ENCODE data around the gene FBLIM1.
"Not testable (repeated sequence)": the region's sequence is repeated elsewhere in the genome, so short reads cannot be mapped to it uniquely, and the experiment has no call there.

FBLIM1 gene

GRCh38 chr1:15799928-15800835, 41.6 kb downstream of the FBLIM1 start:
- Mint-ChIP-seq H3K27me3 (peaks cover 24% of the 10 kb centered on the region), H3K9me3 (no peaks in the 10 kb centered on the region), H3K27ac (no peak overlapping the region), H3K4me1 (peaks cover 19% of the 10 kb centered on the region), H3K4me3 (no peak overlapping the region)
- ATAC-seq, result no peak
- DNase-seq, result no peak

- Mint-ChIP-seq H3K4me3 (no peak overlapping the region), H3K27ac (no peak overlapping the region), H3K27me3 (peaks cover 24% of the 10 kb centered on the region), H3K4me1 (peaks cover 19% of the 10 kb centered on the region), H3K9me3 (no peaks in the 10 kb centered on the region)
- ATAC-seq, result no peak
- no peak for DNase-seq
Observed at GRCh38 chr1:15802234-15802965, 43.8 kb downstream of the FBLIM1 start.

DNA sequence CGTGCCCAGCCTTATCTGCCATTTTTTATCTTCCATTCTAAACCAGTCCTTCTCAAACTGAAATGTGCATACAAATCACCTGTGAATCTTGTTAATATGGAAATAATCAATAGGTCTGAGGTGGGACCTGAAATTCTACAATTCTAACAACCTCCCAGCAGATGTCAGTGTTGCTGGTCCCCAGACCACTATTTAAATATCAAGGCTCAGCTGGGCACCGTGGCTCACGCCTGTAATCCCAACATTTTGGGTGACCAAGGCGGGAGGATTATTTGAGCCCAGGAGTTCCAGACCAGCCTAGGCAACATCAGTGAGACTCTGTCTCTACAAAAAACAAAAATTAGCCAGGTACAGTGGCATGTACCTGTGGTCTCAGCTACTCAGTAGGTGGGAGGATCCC, 44.8 kb downstream of the FBLIM1 start:
- H3K9me3 Mint-ChIP-seq, result no peaks in the 10 kb centered on the region
- ATAC-seq (peak; percentile 60), DNase-seq (peak; percentile 8 to 17)
- H3K27ac Mint-ChIP-seq, result no peak overlapping the region
- no peak overlapping the region for H3K4me3 Mint-ChIP-seq
- H3K4me1 Mint-ChIP-seq, result peaks cover 19% of the 10 kb centered on the region
- peaks cover 24% of the 10 kb centered on the region for H3K27me3 Mint-ChIP-seq

- DNase-seq (no peak), ATAC-seq (no peak)
- Mint-ChIP-seq H3K27ac (no peak overlapping the region), H3K27me3 (peaks cover 24% of the 10 kb centered on the region), H3K4me1 (peaks cover 15% of the 10 kb centered on the region), H3K4me3 (no peak overlapping the region), H3K9me3 (no peaks in the 10 kb centered on the region)
Observed at GRCh38 chr1:15804060-15804459, 45.5 kb downstream of the FBLIM1 start.

DNA sequence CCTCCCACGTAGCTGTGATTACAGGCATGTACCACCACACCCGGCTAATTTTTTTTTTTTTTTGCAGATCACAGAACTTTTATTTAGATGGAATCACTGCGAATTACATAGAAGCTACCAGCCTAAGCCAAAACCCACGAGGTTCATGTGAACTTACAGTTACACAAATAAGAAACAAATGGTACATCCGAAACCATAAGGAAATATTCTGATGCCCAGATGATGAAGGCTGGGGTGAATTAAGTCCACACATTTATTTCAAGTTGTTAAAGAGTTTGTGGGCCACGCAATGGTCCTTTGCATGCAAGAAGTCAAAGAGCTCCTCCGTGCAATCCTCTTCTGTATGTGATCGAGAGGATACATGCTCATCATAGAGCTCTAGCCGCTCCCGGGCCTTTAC, 48.5 kb downstream of the FBLIM1 start:
- H3K27ac Mint-ChIP-seq, result peak overlapping the region in 1 of 2 donors; percentile 2
- H3K27me3 Mint-ChIP-seq, result peaks cover 5% of the 10 kb centered on the region
- H3K9me3 Mint-ChIP-seq, result no peaks in the 10 kb centered on the region
- peaks cover 9% of the 10 kb centered on the region for H3K4me1 Mint-ChIP-seq
- DNase-seq (no peak), ATAC-seq (no peak)
- H3K4me3 Mint-ChIP-seq, result no peak overlapping the region

DNA sequence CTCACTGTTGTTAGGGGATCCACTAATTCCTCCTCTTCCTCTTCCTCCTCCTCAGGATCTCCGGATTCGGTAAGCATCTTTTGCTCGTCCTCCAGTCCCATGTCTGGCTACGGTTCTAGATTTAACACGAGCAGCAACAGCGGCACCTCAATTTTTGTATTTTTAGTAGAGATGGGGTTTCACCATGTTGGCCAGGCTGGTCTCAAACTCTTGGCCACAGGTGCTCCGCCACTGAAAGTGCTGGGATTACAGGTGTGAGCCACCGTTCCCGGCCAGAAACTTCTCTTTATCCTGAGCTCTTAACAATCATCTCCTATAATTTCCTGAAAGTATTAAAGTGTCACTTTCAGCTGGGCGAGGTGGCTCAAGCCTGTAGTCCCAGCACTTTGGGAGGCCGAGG, 49.0 kb downstream of the FBLIM1 start, which contains the start of gene UQCRHL:
Gene UQCRHL, minus strand, starts transcription at position 101 of the 400 bp plus-strand sequence. Its CDS starts 0 bp downstream, at position 101.
- H3K9me3 Mint-ChIP-seq, H3K4me1 Mint-ChIP-seq, H3K4me3 Mint-ChIP-seq, H3K27me3 Mint-ChIP-seq, DNase-seq, ATAC-seq: not testable (repeated sequence)
- H3K27ac Mint-ChIP-seq, result peak within 1 kb of the TSS in 1 of 2 donors; percentile 69

- Mint-ChIP-seq H3K4me1 (no peaks in the 10 kb centered on the region), H3K9me3 (no peaks in the 10 kb centered on the region), H3K4me3 (no peak overlapping the region), H3K27ac (no peak overlapping the region), H3K27me3 (no peaks in the 10 kb centered on the region)
- ATAC-seq (no peak), DNase-seq (no peak)
Observed at GRCh38 chr1:15808955-15809354, 50.4 kb downstream of the FBLIM1 start.

GRCh38 chr1:15810073-15810472, 51.5 kb downstream of the FBLIM1 start:
- H3K27me3 Mint-ChIP-seq, result no peaks in the 10 kb centered on the region
- H3K4me3 Mint-ChIP-seq, result no peak overlapping the region
- no peaks in the 10 kb centered on the region for H3K9me3 Mint-ChIP-seq
- no peaks in the 10 kb centered on the region for H3K4me1 Mint-ChIP-seq
- no peak for DNase-seq
- H3K27ac Mint-ChIP-seq, result no peak overlapping the region
- ATAC-seq, result no peak

GRCh38 chr1:15816674-15817073, 58.1 kb downstream of the FBLIM1 start:
- no peak overlapping the region for H3K4me3 Mint-ChIP-seq
- H3K27ac Mint-ChIP-seq, result no peak overlapping the region
- H3K4me1 Mint-ChIP-seq, result peaks cover 11% of the 10 kb centered on the region
- no peaks in the 10 kb centered on the region for H3K9me3 Mint-ChIP-seq
- no peaks in the 10 kb centered on the region for H3K27me3 Mint-ChIP-seq
- ATAC-seq (no peak), DNase-seq (no peak)

GRCh38 chr1:15820478-15820877, 61.9 kb downstream of the FBLIM1 start:
- no peak for DNase-seq
- H3K9me3 Mint-ChIP-seq, result no peaks in the 10 kb centered on the region

DNA sequence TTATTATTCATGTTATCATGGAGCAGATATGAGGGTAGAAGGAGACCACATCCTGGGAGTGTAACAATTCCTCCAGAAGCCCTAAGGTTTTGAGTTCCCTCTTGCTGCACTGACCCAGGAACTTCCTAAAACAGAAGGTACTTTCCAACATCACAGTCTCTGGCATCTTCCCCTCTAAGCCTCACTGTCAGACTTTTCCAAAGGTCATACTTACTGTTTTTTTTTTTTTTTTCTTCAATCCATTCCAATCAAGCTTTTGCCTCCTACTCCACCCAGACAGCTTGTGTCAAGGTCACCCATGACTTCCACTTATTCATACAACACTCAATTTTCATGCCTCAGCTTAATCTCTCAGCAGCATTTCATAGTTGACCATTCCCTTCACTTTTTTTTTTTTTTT, 67.2 kb downstream of the FBLIM1 start:
- no peak overlapping the region for H3K4me3 Mint-ChIP-seq
- no peaks in the 10 kb centered on the region for H3K9me3 Mint-ChIP-seq
- no peak for ATAC-seq
- peaks cover 22% of the 10 kb centered on the region for H3K4me1 Mint-ChIP-seq
- DNase-seq, result no peak
- H3K27me3 Mint-ChIP-seq, result no peaks in the 10 kb centered on the region
- H3K27ac Mint-ChIP-seq, result peak overlapping the region; percentile 20 to 73

More at GRCh38 chr1:15820478-15820877, 61.9 kb downstream of the FBLIM1 start:
- Mint-ChIP-seq H3K27ac (no peak overlapping the region), H3K27me3 (no peaks in the 10 kb centered on the region), H3K4me1 (peaks cover 9% of the 10 kb centered on the region), H3K4me3 (no peak overlapping the region)
- no peak for ATAC-seq

GRCh38 chr1:15826810-15827507, 68.4 kb downstream of the FBLIM1 start:
- DNase-seq (no peak), ATAC-seq (no peak)
- Mint-ChIP-seq H3K4me3 (no peak overlapping the region), H3K4me1 (peaks cover 29% of the 10 kb centered on the region), H3K27ac (no peak overlapping the region), H3K9me3 (no peaks in the 10 kb centered on the region), H3K27me3 (no peaks in the 10 kb centered on the region)

GRCh38 chr1:15827567-15827966, 69.0 kb downstream of the FBLIM1 start:
- not testable (repeated sequence) for H3K9me3 Mint-ChIP-seq, ATAC-seq, H3K27me3 Mint-ChIP-seq, DNase-seq, H3K27ac Mint-ChIP-seq, H3K4me3 Mint-ChIP-seq
- H3K4me1 Mint-ChIP-seq, result peaks cover 31% of the 10 kb centered on the region

DNA sequence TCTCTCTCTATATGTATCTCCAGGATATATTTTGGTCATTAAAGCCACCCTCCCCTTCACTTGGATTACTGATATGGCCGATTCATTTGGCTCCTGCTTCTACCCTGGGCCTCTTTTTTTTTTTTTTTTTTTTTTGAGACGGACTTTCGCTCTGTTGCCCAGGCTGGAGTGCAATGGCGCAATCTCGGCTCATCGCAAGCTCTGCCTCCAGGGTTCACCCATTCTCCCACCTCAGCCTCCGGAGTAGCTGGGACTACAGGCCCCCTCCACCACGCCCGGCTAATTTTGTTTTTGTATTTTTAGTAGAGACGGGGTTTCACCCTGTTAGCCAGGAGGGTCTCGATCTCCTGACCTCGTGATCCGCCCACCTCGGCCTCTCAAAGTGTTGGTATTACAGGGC, 70.3 kb downstream of the FBLIM1 start:
- not testable (repeated sequence) for DNase-seq, ATAC-seq, H3K4me3 Mint-ChIP-seq, H3K27me3 Mint-ChIP-seq, H3K9me3 Mint-ChIP-seq, H3K27ac Mint-ChIP-seq
- H3K4me1 Mint-ChIP-seq, result peaks cover 38% of the 10 kb centered on the region

- no peak overlapping the region for H3K27ac Mint-ChIP-seq
Observed at GRCh38 chr1:15830258-15830657, 71.7 kb downstream of the FBLIM1 start.

More at GRCh38 chr1:15830258-15830657, 71.7 kb downstream of the FBLIM1 start:
- ATAC-seq (no peak), DNase-seq (no peak)
- no peaks in the 10 kb centered on the region for H3K9me3 Mint-ChIP-seq
- no peak overlapping the region for H3K4me3 Mint-ChIP-seq
- no peaks in the 10 kb centered on the region for H3K27me3 Mint-ChIP-seq
- H3K4me1 Mint-ChIP-seq, result peaks cover 38% of the 10 kb centered on the region
